GM19043 (cell line): Measurements from ENCODE around the gene LONP2.
"Not testable (repeated sequence)": the region's sequence is repeated elsewhere in the genome, so short reads cannot be mapped to it uniquely, and the experiment has no call there.

Experiments
- ATAC-seq: cut with Tn5 transposase; IDR thresholded peaks from one replicate; pipeline ENCODE4 v1.9.1; 2021; ENCODE audit warnings: low read depth; ENCODE audit not compliant: unreplicated experiment

LONP2 gene

DNA sequence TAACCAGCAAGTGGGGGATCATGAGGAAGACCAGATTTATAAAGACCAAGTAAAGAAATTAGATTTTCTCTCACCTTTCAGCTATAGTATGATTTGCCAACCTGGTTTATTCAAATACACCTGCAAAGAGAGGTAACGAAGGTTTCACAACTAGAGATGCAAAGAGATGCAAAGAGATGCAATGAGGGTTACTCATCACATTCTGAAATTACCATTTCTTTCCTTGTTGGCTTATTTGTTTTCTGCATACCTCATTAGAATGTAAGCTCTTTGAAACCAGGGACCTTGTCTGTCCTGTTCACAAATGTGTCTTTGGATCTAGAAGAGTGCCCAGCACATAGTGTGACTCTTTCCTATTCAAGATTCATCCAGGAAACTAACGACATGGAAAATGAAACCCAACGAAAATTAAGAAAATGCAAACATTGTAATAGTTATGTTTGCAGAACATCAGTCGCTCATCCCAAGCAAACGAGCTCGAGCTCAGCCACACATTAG, 9.0 kb upstream of the LONP2 start:
- ATAC-seq: no peak

DNA sequence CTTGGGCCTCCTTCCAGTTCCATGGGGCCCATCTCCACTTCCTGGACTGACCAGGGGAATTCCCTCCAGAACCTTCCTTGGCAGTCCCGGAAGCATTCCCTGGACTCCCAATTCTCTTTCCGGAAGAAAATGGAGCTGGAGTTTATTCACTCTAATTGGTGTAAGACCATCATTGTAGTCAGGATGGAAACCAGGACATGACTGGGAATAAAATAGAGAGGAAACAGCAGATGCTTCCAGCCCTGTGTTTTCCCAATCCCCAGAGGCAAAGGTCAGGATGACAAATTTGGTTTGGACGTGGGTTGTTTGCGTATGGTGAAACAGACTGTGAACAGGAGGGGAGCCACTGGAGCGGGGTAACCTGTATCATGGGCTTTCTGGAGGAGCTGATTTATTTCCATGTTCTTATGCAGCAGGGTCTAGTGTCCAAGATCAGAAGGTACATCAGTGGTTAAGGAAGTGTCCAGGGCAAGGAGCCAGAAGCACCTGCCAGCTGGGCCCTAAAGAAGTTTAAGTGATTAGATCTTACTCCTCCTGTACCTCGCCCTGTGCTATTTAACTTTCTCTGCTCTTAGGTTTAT, 8.5 kb upstream of the LONP2 start:
- no peak for ATAC-seq

DNA sequence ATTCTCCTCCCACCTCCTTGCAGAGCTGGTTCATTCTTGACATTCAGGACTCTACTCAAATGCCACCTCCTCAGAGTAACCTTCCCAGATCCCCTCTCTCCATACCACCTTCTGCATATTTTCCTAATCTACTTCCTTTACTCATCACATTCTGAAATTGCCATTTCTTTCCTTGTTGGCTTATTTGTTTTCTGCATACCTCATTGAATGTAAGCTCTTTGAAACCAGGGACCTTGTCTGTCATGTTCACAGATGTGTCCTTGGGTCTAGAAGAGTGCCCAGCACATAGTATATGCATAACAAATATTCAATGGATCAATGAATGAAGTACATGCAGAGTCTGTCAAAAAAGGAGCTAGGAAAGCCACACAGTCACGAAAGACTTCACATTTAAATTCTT, 7.8 kb upstream of the LONP2 start:
- ATAC-seq: no peak

DNA sequence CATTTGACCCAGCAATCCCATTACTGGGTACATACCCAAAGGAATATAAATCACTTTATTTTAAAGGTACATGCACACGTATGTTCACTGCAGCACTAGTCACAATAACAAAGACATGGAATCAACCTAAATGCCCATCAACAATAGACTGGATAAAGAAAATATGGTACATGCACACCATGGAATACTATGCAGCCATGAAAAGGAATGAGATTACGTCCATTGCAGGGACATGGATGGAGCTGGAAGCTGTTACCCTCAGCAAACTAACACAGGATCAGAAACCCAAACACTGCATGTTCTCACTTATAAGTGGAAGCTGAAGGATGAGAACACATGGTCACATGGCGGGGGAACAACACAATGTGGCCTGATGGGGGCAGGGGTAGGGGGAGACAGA, 4.0 kb upstream of the LONP2 start:
- ATAC-seq: not testable (repeated sequence)

GRCh38 chr16:48244863-48245195, 729 bp downstream of the LONP2 start:
- no peak for ATAC-seq

GRCh38 chr16:48246066-48246465, 2.0 kb downstream of the LONP2 start:
- no peak for ATAC-seq

DNA sequence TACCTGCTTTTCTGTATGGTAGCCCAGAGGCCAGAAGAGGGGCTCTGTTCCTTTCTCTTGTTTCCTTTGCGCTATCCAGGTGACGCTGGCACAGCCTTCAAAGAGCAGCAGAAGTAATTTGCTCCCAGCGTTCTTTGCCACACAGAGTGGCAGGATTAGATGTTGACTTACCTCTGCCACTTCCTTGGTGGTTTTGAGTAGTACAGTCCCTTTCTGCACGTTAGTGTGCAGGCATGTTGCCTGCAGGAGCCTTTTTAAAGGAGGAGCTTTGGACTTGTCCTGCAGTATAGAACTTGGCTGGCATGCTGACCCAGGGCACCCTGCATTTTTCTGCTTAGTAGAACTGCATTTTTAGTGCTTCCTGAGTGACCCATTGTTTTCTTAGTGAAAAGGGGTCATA, 3.2 kb downstream of the LONP2 start, which contains the start of gene ABCC11:
Gene ABCC11, minus strand, starts transcription at position 229 of the 400 bp plus-strand sequence. CDS start 15,618 bp downstream, outside the sequence.
- ATAC-seq: no peak

GRCh38 chr16:48250520-48251278, 6.6 kb downstream of the LONP2 start:
- ATAC-seq: no peak

GRCh38 chr16:48252013-48252412, 7.9 kb downstream of the LONP2 start:
- ATAC-seq: no peak

DNA sequence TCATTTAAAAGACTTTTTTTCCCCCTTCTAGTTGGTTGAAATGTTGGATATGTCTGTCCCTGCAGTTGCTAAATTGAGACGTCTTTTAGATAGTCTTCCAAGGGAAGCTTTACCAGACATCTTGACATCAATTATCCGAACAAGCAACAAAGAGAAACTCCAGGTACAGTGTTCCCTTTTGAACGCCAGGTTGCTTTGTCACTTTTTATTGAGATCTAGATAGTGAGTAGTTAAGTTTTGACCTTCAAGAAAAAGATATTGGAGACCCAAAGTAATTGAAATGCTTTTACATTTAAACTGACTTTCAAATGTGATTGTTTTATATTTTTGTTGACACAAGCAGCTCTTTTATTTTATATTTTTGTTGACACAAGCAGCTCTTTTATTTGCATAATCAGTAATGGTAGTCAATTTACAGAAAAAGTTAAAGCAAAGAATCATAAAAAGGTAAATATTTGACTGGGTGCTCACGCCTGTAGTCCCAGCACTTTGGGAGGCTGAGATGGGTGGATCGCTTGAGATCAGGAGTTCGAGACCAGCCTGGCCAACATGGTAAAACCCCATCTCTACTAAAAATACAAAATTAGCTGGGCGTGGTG, 12.6 kb downstream of the LONP2 start:
- no peak for ATAC-seq

- no peak for ATAC-seq
Measured at GRCh38 chr16:48261569-48261968, 17.5 kb downstream of the LONP2 start.

DNA sequence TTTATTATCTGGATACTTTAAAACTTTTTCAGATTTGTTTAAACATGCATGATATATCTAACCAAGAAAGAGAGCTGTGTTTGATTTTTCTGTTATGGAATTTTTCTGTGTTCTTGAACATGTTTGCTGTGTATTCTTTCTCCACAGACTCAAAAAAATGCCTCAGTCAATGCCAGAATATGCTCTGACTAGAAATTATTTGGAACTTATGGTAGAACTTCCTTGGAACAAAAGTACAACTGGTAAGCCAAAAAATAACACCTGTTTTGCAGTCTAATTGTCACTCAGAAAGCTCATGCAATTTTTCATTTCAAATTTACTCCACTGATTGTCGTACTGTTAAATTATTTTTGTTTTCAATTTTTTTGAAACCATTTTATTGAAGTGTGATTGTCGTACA, 18.5 kb downstream of the LONP2 start:
- no peak for ATAC-seq

GRCh38 chr16:48269011-48269410, 24.9 kb downstream of the LONP2 start:
- no peak for ATAC-seq

- ATAC-seq: no peak
Measured at GRCh38 chr16:48271728-48272127, 27.6 kb downstream of the LONP2 start.

- no peak for ATAC-seq
Measured at GRCh38 chr16:48272837-48273421, 28.8 kb downstream of the LONP2 start.

DNA sequence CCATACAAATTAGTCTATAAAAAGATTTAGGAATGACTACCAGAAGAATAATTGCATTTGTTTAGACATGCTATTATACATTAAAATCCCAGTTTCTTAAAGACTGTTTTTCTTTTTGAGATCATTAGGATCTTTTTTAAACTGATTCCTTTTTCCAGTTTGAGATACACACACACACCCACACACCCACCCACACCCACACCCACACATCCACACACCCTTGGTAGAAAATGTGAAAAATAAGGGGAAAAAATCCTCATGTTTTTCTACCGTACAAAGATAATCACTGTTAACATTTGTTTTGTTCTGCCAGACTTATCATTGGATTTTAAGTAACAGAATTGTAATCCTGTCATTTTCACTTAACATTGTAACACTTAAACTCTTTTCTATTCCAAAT, 30.4 kb downstream of the LONP2 start:
- no peak for ATAC-seq

GRCh38 chr16:48276102-48276501, 32.0 kb downstream of the LONP2 start:
- no peak for ATAC-seq

DNA sequence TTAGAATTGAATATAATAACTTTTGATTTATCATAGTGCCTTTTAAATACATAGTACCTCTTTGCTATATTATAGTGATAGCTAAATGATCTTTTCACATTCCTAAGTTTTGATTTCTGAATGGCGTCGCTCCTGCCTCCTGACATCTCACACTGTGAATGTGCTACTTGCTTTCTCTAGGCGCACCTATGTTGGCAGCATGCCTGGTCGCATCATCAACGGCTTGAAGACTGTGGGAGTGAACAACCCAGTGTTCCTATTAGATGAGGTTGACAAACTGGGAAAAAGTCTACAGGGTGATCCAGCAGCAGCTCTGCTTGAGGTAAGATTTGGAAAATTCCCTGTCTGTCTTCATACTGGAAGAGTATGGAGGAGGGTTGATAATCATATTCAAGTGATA, 33.1 kb downstream of the LONP2 start:
- no peak for ATAC-seq

DNA sequence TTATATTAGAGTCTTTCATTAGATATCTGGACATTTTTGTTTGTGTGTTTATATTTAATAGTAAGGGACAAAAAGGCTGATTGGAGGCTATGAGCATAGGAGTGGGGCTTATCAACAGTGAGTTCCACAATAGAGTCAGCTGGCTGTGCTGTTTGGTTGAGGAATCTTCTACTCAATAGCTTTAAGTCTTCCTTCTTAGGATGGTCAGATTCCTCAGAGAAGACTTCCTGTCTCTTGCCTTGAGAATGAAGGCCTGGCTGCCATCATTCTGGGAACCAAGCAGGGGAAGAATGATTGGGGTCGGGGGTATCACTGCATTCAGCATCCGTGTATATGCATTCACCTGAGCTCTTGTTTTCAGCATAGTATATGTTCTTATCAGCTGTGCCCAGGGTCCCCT, 35.1 kb downstream of the LONP2 start:
- ATAC-seq: no peak

DNA sequence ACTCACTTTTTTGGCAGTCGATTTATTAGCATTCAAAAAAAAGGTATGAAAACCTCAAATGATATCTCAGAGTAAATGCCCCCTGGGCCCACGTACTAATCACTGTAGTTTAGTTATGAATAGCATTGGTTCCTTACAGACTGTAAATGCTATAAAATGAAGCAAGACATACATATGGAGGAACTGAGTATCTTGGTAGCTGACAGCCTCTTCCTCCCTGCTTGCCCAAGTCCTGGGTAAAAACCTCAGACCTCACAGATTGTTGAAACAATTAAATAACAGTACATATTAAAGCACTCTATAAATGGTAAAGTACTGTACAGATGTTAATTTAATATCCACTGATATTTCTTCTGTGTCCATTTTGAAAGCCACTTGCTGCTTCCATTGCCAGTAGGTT, 36.4 kb downstream of the LONP2 start:
- ATAC-seq: no peak

- ATAC-seq: no peak
Measured at GRCh38 chr16:48282636-48283263, 38.6 kb downstream of the LONP2 start.
